HG03442 (cell line): ENCODE data around the gene GPR160.

Source experiments
- ATAC-seq: cut with Tn5 transposase; IDR thresholded peaks from one replicate; pipeline ENCODE4 v1.9.1; 2021; ENCODE audit warnings: mild to moderate bottlenecking, moderate library complexity; ENCODE audit not compliant: unreplicated experiment

Gene GPR160

DNA sequence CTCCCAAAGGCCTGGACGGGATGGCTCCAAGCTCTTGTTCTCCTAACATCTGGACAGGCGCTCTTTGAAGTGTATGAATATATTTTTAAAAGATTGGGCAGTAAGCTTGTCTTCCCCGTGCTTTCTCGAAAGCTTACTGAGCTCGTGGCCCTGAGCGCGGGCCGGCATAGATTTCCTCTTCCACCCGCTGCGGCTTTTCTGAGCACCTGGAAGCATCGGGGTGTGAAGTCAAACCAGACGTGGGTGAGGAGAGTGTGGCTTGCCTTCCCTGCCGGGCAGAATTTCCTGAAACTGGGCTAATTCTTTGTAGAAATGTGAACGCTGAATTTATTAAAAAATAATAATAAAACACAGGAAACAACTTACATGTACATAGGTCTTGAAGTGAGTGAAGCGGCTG, 25.9 kb downstream of the GPR160 start:
- ATAC-seq = no peak

DNA sequence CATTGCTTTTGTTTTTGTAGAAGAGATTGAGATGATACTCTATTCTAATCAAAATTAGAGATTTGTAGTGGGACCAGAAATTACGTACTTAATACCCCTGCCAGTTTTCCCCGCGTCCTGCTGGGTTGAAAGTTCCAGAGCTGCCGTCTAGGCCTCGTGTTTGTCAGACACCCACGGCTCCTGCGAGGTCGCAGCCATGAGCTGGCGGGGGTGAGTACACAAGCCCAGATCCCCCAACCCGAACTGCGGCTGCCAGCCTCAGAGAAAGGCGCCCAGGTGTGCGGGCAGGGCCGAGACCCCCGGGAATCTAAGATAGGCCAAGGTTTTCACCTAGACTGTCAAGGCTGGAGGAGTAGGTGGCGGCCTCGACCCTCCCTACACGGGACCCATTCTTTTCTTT, 26.3 kb downstream of the GPR160 start:
- no peak for ATAC-seq

DNA sequence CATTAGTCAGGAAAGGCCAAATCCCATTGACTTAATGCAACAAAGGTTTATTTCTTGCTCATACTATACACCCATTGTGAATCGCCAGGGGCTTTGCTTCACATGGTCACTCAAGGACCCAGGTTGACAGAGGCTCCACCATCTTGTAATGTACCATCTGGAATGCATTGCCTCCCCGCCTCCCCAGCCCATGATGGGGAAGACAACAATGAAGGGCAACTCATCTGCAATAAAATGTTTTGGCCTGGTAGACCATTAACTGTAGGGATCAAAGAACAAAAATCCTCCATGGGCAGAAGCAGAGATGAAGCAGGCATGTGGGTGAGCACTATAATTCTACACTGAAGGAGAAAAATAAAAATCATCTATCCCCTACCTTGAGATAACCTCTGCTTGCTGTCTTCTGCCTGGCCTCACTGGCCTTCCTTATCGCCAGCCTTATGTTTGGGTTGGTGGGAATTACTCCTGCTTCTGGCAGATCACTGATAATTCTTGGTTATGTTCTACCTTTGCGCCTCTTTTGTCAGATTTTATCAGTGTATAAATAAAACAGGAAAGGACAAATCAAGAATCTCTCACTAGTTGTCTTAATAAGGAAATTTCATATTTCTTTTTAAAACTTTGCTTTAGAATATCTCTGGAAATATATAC, 37.8 kb downstream of the GPR160 start:
- ATAC-seq = no peak

- ATAC-seq = no peak
Observed at GRCh38 chr3:170076715-170077238, 39.0 kb downstream of the GPR160 start.

- no peak for ATAC-seq
Observed at GRCh38 chr3:170077361-170077760, 39.6 kb downstream of the GPR160 start.

DNA sequence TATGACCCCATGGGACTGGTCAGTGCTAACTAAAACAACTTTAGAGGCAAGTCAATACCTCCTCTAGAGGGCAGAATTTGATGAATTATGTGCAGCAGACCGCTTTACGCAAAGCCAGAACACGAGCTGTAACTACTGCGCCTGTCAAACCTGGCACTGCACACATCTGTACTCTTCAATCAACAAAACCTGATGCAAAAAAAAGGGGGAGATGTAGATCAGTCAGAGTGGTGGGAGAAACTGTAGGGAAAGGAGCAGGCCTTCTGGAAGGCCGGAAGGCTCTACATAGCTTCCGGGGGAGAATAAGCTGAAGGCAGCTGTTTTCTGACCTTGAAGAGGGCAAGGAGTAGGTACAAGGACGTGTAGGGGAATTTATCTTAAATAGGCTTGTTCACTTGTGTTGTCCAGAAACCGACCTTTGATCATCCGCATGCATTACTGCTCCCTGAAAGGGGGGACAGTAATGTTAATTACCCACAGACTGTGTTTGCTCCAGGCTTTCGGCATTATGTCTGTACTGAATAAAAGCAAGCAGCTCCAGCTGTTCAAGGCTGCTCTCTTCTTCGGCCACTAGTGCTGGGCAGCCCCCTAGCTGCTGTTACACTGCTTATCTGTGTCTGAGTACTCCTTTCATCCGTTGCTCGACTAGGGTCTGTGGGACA, 41.0 kb downstream of the GPR160 start:
- no peak for ATAC-seq

DNA sequence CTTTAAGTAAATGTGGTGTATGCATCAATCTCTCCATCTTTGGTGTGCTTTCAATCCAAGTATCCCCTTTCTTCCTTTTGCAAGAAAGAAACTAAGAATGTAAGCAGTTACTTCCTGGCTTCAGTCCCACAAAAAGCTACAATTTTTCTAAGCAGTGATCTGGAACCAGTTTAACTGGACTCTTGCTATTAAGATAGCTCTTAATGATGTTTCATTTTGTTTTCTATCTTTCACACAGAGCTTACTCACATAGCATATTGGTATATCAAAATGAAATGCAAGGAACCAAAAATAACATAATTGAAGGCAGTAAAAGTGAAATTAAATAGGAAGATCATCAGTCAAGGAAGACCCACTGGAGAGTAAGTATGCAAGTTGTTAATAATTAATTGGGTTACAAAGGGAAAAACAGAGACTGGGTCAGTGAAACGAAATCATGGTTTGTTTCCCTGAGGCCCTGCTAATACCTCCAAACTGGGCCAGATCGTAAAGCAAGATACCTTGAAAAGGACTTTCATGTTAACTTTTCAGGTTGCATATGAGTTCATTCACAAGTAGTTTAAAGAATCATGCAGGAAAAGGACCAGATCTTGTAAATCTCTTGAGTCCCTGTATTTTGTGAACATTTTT, 41.9 kb downstream of the GPR160 start:
- no peak for ATAC-seq

- no peak for ATAC-seq
Observed at GRCh38 chr3:170080605-170081004, 42.8 kb downstream of the GPR160 start.

GRCh38 chr3:170081079-170081741, 43.4 kb downstream of the GPR160 start:
- ATAC-seq = no peak

GRCh38 chr3:170083343-170083742, 45.5 kb downstream of the GPR160 start:
- ATAC-seq = no peak

GRCh38 chr3:170085396-170085795, 47.6 kb downstream of the GPR160 start:
- no peak for ATAC-seq

DNA sequence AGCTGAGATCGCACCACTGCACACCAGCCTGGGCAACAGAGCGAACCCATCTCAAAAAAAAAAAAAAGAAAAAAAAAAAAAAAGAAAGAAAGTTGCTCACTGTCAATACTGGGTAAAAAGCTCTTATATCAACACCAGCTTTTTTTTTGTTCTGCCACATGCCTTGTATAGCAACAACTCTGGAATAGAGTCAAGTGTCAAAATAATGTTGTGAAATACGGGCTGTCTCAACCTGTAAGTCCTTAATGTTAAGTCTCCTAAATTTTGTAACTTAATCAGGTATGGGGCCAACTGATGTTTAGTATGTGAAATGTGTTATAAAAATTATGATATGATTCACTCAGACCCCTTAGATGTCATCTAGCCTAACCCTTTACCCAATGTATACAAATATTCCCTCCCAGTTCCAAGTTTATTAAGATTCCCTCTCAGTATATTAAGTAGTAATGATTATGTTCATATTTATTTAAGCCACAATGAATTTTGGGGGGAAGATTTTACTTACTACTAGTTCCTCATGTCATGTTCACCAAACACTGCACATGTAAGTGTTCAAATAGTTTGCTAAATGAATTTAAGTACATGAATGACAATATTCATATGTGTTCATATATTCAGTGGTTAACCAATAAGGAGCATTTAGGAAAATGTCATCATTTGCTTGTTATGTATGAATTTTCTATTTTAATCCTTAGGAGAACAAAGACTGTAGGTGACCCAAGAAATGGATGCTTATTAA, 52.2 kb downstream of the GPR160 start:
- ATAC-seq = no peak

DNA sequence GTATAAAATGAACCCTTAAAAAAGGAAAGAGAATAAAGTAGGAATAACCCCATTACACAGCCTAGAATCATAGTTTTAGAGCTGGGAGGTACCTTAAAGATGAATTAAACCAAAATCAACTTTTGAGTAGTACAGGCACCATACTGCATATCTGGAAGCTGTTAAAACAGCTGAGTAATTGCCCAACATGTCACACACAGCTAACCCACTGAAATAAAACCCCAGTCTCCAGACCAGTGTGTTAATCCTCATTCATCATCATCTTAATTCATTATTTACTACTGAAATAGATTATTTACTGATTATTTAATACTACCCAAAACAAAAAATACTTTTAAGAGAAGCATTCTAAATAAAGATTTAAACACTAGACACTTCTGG, 52.8 kb downstream of the GPR160 start:
- no peak for ATAC-seq

DNA sequence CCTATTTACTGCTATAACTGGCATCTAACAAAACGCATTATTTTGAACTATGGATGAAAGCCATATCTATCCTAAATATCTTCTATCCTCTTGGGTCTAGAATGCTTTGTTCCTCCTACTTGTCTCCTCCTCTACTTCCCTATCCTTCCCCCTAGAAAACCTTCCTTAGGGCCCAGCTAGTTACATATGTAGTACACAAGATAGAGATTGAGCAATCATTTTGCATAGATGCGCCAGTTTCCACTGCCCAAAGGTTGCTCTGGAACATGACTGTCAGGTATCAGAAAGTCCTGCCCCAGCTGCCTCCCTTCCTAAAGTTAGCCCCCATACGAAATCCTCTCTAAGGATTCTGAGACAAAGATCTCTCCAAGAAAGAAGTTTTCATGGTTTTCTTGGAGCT, 55.1 kb downstream of the GPR160 start:
- no peak for ATAC-seq

GRCh38 chr3:170095771-170096170, 58.0 kb downstream of the GPR160 start:
- ATAC-seq = no peak

DNA sequence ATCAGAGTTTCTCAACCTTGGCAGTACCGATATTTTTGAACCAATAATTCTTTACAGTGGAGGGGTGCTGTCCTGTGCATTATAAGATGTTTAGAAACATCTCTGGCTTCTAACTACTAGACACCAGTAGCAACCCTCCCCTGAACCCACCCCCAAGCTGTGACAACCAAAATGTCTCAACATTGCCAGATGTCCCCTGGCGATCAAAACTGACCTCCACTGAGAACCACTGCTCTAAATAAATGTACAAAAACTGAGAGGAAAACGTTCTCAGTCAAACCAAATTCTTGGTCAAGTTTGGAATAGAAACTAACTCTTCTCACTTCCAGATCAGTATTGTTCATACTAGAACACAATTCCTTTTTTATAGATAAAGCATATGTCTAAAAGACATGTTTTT, 58.5 kb downstream of the GPR160 start:
- ATAC-seq = no peak

- ATAC-seq = no peak
Observed at GRCh38 chr3:170098753-170099152, 61.0 kb downstream of the GPR160 start.

DNA sequence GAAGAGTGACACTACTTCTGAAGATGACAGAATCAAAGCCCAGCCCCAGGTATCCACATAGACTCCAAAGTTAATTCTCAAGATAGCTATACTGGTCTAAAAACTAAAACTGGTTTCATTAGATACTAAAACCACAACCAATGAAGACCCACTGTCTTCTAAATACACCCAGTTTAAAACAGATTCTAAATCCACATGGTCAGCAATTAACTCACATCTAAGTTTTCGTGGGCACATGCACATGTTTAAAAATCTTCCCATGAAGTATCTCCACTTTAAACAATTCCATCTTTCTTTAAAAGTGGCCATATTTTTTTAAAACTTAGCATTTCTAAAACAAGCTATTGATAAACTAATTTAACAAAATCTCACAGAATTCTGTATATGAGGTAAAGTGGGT, 63.1 kb downstream of the GPR160 start:
- ATAC-seq = no peak

DNA sequence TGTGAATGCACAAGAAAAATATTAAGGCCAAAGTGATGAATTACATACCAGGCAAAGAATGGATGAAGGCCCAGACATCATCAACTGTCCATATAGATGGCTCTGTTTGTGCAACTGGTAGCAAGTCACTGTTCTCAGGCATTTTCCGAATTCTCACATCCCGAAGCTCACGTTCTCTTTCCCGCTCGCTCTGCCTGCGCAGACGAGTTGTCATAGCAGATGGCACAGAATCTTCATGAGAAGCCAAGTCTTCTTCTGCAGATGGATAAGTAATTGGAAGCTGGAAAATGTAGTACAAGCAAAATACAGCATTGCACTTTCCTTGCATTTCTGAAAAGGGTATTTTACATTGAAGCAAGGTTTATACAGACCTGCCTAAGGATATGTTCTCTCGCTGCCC, 64.6 kb downstream of the GPR160 start:
- no peak for ATAC-seq

DNA sequence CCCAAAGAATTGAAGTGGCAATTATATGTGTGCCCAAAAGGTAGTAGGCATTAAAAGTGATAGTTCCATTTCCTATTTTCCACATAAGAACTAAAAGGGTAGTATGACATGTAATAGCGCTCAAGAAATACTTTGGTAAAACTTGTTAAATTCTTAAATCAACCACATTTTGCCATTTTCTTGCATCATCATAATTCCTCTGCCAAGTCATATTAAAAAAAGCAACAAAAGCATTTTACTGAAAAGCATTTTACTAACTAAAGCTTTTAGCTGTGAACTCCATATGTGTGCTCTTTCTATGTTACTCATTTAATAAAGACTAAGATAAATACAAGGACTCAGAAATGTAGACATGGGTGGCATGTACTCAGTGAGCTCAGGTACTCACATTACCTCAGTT, 70.1 kb downstream of the GPR160 start:
- ATAC-seq = no peak

DNA sequence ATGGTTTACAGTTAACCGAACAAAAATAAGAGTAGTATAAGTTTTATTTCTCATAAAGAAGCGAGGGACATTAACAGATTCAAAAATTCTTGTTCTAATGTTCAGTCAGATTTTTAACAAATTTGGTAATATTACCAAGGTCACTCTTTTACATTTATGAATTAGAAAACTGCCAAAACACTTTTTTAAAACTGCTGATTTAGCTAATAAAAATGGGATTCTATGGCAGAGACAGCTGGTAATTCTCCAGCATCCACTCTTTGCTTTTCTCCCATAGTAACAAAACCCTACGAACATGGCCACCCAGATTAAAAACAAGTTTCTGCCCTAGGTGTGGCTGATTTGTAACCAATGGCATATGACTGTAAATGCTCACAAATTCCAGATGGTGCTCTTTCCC, 71.2 kb downstream of the GPR160 start:
- ATAC-seq = no peak
